ENCODE results near the gene PYCARD.
A peak's percentile ranks its signal among the peaks of the same experiment; 100 is the strongest.
"Not testable (repeated sequence)": the region's sequence is repeated elsewhere in the genome, so short reads cannot be mapped to it uniquely, and the experiment has no call there.

The PYCARD gene

GRCh38 chr16:31202414-31203375 lies at the start of gene PYCARD:
Gene PYCARD, minus strand, starts transcription at chr16:31202760. Its CDS starts 70 bp downstream, at chr16:31202690.
- TF ChIP-seq ZNF274 (IDR thresholded peaks at IDR 0.05; ENCODE audit: low read depth, low read length), result no peak
- no peak for TF ChIP-seq SUZ12 (IDR thresholded peaks at IDR 0.05; ENCODE audit: extremely low read depth, insufficient read depth, insufficient read length)
- no peak for TF ChIP-seq YY1 (IDR thresholded peaks at IDR 0.05; ENCODE audit: insufficient read depth, insufficient read length)
- H3K27me3 ChIP-seq (ENCODE audit: insufficient read depth, insufficient read length), result peaks cover 10% of the 10 kb centered on the region
- peak within 1 kb of the TSS; percentile 82 for H3K4me3 ChIP-seq (ENCODE audit: insufficient read length, low read depth)
- DNase-seq (ENCODE audit: low read depth, low spot score), result no peak
- peaks cover 10% of the 10 kb centered on the region for H3K36me3 ChIP-seq (ENCODE audit: insufficient read depth, insufficient read length, low read length)
- peak within 1 kb of the TSS; percentile 86 for H3K9ac ChIP-seq (ENCODE audit: insufficient read length, low read depth)
- no peaks in the 10 kb centered on the region for H3K9me3 ChIP-seq (ENCODE audit: insufficient read depth, low read length)
- peaks cover 6% of the 10 kb centered on the region for H3K4me1 ChIP-seq (ENCODE audit: insufficient read depth, insufficient read length)

DNA sequence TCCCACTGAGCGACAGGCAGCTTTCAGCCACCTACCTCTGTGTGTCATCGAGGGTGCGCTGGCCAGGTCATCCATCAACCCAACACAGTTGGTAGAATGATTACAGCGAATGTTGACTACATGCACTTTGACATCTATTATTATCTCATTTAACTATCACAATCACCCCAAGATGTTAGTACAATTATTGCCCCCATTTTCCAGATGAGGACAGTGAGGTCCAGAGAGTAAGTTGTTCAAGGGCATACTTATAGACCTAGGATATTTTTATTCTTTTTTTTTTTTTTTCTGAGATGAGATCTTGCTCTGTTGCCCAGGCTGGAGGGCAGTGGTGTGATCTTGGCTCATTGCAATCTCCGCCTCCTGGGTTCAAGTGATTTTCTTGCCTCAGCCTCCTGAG lies 48.9 kb upstream of the PYCARD start:
- no peak overlapping the region for H3K4me3 ChIP-seq (ENCODE audit: insufficient read length, low read depth)
- H3K27me3 ChIP-seq (ENCODE audit: insufficient read depth, insufficient read length), result no peaks in the 10 kb centered on the region
- H3K36me3 ChIP-seq (ENCODE audit: insufficient read depth, insufficient read length, low read length), result no peaks in the 10 kb centered on the region
- no peak for DNase-seq (ENCODE audit: low read depth, low spot score)
- peaks cover 3% of the 10 kb centered on the region for H3K4me1 ChIP-seq (ENCODE audit: insufficient read depth, insufficient read length)
- H3K9ac ChIP-seq (ENCODE audit: insufficient read length, low read depth), result no peak overlapping the region
- H3K9me3 ChIP-seq (ENCODE audit: insufficient read depth, low read length), result no peaks in the 10 kb centered on the region
- TF ChIP-seq YY1 (IDR thresholded peaks at IDR 0.05; ENCODE audit: insufficient read depth, insufficient read length) (no peak), SUZ12 (IDR thresholded peaks at IDR 0.05; ENCODE audit: extremely low read depth, insufficient read depth, insufficient read length) (no peak), ZNF274 (IDR thresholded peaks at IDR 0.05; ENCODE audit: low read depth, low read length) (no peak)

GRCh38 chr16:31250782-31251384 lies 48.3 kb upstream of the PYCARD start:
- Histone ChIP-seq H3K9ac (ENCODE audit: insufficient read length, low read depth) (no peak overlapping the region), H3K36me3 (ENCODE audit: insufficient read depth, insufficient read length, low read length) (no peaks in the 10 kb centered on the region), H3K4me1 (ENCODE audit: insufficient read depth, insufficient read length) (peaks cover 3% of the 10 kb centered on the region), H3K9me3 (ENCODE audit: insufficient read depth, low read length) (no peaks in the 10 kb centered on the region), H3K4me3 (ENCODE audit: insufficient read length, low read depth) (no peak overlapping the region), H3K27me3 (ENCODE audit: insufficient read depth, insufficient read length) (no peaks in the 10 kb centered on the region)
- no peak for TF ChIP-seq YY1 (IDR thresholded peaks at IDR 0.05; ENCODE audit: insufficient read depth, insufficient read length)
- no peak for TF ChIP-seq SUZ12 (IDR thresholded peaks at IDR 0.05; ENCODE audit: extremely low read depth, insufficient read depth, insufficient read length)
- TF ChIP-seq ZNF274 (IDR thresholded peaks at IDR 0.05; ENCODE audit: low read depth, low read length), result no peak
- DNase-seq (ENCODE audit: low read depth, low spot score), result no peak

- no peaks in the 10 kb centered on the region for H3K36me3 ChIP-seq (ENCODE audit: insufficient read depth, insufficient read length, low read length)
- no peaks in the 10 kb centered on the region for H3K9me3 ChIP-seq (ENCODE audit: insufficient read depth, low read length)
- H3K4me1 ChIP-seq (ENCODE audit: insufficient read depth, insufficient read length), result peaks cover 3% of the 10 kb centered on the region
- no peak for DNase-seq (ENCODE audit: low read depth, low spot score)
- H3K9ac ChIP-seq (ENCODE audit: insufficient read length, low read depth), result no peak overlapping the region
- no peak overlapping the region for H3K4me3 ChIP-seq (ENCODE audit: insufficient read length, low read depth)
- TF ChIP-seq SUZ12 (IDR thresholded peaks at IDR 0.05; ENCODE audit: extremely low read depth, insufficient read depth, insufficient read length) (no peak), ZNF274 (IDR thresholded peaks at IDR 0.05; ENCODE audit: low read depth, low read length) (no peak), YY1 (IDR thresholded peaks at IDR 0.05; ENCODE audit: insufficient read depth, insufficient read length) (no peak)
- no peaks in the 10 kb centered on the region for H3K27me3 ChIP-seq (ENCODE audit: insufficient read depth, insufficient read length)
Measured at GRCh38 chr16:31248344-31248743, 45.8 kb upstream of the PYCARD start.

DNA sequence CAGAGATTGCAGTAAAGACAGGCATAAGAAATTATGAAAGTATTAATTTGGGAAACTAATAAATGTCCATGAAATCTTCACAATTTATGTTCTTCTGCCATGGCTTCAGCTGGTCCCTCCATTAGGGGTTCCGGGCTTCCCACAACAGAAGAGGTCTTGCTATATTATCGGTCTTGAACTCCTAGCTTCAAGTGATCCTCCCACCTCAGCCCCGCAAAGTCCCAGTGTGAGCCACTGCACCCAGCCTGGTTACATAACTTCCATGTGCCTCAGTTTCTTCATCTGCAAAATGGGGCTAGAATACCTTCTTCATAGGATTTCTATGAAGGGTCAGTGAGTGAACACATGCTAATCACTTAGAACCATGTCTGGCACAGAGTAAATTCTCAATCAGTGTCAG lies 43.7 kb upstream of the PYCARD start:
- DNase-seq (ENCODE audit: low read depth, low spot score), result no peak
- Histone ChIP-seq H3K4me3 (ENCODE audit: insufficient read length, low read depth) (no peak overlapping the region), H3K4me1 (ENCODE audit: insufficient read depth, insufficient read length) (no peaks in the 10 kb centered on the region), H3K27me3 (ENCODE audit: insufficient read depth, insufficient read length) (no peaks in the 10 kb centered on the region), H3K36me3 (ENCODE audit: insufficient read depth, insufficient read length, low read length) (no peaks in the 10 kb centered on the region), H3K9ac (ENCODE audit: insufficient read length, low read depth) (no peak overlapping the region), H3K9me3 (ENCODE audit: insufficient read depth, low read length) (no peaks in the 10 kb centered on the region)
- TF ChIP-seq YY1 (IDR thresholded peaks at IDR 0.05; ENCODE audit: insufficient read depth, insufficient read length) (no peak), SUZ12 (IDR thresholded peaks at IDR 0.05; ENCODE audit: extremely low read depth, insufficient read depth, insufficient read length) (no peak), ZNF274 (IDR thresholded peaks at IDR 0.05; ENCODE audit: low read depth, low read length) (no peak)

DNA sequence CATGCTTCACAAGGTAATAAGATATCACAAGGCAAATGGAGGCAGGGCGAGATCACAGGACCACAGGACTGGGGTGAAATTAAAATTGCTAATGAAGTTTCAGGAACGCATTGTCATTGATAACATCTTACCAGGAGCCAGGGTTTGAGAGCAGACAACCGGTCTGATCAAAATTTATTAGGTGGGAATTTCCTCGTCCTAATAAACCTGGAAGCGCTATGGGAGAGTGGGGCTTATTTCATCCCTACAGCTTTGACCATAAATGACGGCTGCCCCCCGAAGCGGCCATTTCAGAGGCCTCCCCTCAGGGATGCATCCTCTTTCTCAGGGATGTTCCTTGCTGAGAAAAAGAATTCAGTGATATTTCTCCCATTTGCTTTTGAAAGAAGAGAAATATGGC lies 43.0 kb upstream of the PYCARD start:
- not testable (repeated sequence) for H3K9ac ChIP-seq (ENCODE audit: insufficient read length, low read depth); H3K4me1 ChIP-seq (ENCODE audit: insufficient read depth, insufficient read length); H3K36me3 ChIP-seq (ENCODE audit: insufficient read depth, insufficient read length, low read length); H3K4me3 ChIP-seq (ENCODE audit: insufficient read length, low read depth); H3K27me3 ChIP-seq (ENCODE audit: insufficient read depth, insufficient read length); H3K9me3 ChIP-seq (ENCODE audit: insufficient read depth, low read length)
- peak; percentile 23 for DNase-seq (ENCODE audit: low read depth, low spot score)

Data from NT2/D1 (cell line).